ENCODE data around the gene DDX18.
"Not testable (repeated sequence)": the region's sequence is repeated elsewhere in the genome, so short reads cannot be mapped to it uniquely, and the experiment has no call there.

Gene DDX18

GRCh38 chr2:117814417-117815264 lies at the start of gene DDX18:
Gene DDX18 (plus strand): TSS chr2:117814691. CDS start chr2:117814778, 87 bp downstream.
- peak; percentile 98 for DNase-seq

DNA sequence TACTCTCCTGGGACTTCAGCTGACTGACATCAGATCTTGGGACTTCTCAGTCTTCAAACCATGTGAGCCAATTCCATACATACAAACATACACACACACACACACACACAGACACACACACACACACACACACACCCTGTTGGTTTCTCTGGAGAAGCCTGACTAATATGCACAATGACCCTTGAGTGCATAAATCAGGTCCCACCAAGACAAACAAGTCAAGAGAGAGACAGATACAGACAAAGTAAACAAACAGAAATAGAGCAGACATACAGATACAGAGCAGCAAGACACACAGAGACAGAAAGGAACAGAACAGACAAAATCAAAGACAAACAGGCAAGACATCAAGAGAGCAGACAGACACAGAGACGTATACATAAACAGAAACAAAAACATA lies 43.8 kb upstream of the DDX18 start:
- no peak for DNase-seq

- no peak for DNase-seq
Measured at GRCh38 chr2:117771969-117772630, 42.4 kb upstream of the DDX18 start.

GRCh38 chr2:117774716-117775115 lies 39.8 kb upstream of the DDX18 start:
- no peak for DNase-seq

DNA sequence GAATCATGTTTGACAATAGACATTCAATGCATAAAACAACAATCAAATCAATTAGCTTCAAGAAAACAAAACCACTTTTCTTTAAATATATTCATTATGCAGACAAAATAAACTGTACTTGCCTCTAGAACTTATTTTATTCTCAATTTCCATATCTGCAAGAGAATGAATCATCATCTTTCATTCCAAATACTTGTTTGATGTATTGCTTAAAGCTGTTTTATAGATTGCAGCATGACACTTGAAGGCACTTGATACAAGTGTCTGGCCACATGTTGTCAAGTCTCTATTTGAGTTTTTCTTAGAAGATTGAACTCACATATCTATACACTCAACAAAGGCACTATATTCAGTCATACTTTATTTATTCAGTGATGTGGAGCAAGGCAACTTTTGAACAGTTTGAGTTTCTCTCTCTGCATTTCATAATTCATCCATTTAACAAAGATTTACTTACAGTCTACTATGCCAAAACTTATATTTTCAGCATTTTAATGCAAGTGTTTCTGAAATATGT lies 38.7 kb upstream of the DDX18 start:
- no peak for DNase-seq

GRCh38 chr2:117776888-117777287 lies 37.6 kb upstream of the DDX18 start:
- DNase-seq, result no peak

DNA sequence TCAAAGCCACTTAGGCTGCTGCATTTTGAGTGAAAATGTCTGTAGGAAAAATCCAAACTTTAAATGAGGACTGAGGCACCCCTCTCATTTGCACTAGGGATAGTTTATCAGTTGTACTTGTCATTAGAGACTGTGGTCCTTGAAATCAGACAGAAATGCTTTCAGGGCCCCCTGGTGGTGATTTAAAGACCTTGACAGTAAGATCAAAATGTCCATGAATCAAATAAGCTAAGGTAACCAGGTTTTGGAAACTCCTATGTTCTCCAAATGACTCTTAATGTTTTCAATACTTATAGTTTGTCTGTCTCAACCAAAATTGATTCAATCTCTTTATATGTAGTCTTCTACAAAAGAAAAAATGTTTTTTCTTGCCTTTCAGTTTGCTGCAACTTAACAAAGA lies 28.8 kb upstream of the DDX18 start:
- peak; percentile 51 for DNase-seq

DNA sequence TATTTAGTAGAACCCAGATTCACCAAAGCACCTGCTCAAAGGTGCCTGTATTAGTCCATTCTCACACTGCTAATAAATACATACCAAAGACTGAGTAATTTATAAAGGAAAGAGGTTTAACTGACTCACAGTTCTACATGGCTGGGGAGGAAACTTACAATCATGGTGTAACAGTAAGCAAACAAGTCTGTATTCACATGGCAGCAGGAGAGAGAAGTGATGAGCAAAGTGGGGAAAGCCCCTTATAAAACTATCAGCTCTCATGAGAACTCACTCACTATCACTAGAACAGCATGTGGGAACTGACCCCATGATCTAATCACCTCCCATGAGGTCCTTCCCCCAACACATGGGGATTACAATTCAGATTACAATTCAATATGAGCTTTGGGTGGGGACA lies 28.0 kb upstream of the DDX18 start:
- DNase-seq, result no peak

DNA sequence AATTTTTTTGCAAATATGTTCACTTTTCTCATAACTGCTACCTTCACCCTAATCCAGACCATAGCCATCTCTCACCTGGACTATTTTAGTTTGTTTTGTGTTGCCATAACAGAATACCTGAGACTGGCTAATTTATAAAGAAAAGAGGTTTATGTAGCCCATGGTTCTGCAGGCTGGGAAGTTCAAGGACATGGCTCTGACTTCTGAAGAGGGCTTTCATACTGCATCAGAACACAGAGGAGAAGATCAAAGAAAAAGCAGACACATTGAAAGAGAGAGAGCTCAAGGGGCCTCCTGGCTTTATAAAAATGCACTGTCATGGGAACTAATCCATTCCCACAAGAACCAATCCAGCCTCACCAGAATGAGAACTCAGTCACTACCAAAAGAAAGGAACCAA lies 25.0 kb upstream of the DDX18 start:
- no peak for DNase-seq

DNA sequence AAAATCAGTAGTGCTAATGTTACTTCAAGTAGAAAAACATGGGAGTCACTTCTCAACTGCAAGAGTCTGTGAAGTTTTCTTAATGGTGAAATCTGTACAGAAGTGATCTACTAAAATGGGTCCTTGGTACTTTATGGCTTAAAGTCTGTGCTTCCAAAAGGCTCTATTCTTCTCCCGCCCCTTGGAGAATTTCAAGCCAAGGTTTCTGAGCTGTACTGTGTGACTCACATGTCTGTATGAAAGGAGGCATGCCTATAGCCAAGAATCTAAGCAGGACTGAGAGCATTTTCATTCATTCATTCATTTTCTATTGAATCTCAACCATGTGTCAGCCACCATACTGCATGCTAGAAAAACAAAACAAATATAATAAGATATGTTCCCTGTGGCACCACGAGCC lies 19.8 kb upstream of the DDX18 start:
- no peak for DNase-seq

DNA sequence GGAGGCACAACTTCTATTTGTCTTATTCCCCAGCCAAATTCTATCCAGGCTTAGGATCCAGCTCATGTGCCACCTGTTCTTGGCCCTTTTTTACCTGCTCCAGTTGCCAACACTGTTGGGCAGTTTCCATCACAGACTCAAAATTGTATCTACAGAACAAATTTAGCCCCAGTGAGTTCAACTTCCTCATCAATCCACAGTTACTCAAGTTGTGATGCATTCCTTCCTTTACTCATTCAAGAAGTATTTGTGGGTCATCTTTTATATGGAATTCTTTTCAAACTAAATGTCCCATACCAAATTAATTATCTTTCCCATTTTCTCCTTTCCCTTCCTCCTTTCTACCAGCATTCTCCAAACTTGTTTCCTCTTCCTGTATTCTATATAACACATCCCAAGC lies 12.7 kb upstream of the DDX18 start:
- no peak for DNase-seq

- DNase-seq, result not testable (repeated sequence)
Measured at GRCh38 chr2:117803644-117804325, 10.7 kb upstream of the DDX18 start.

GRCh38 chr2:117812443-117812842 lies 2.0 kb upstream of the DDX18 start:
- DNase-seq, result no peak

DNA sequence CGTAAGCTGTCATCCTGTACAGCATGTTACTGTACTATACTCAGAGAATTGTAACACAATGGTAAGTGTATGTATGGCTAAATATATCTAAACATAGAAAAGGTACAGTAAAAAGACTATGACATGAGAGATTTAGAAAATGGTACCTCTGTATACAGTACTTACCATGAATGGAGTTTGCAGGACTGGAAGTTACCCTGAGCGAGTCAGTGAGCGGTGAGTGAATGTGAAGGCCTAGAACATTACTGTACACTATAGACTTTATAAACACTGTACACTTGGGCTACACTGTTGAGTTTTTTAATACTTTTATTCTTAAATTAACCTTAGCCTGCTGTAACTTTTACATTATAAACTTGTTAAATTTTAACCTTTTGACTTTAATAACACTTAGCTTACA lies 1.5 kb downstream of the DDX18 start:
- no peak for DNase-seq

- DNase-seq, result no peak
Measured at GRCh38 chr2:117818921-117819320, 4.4 kb downstream of the DDX18 start.

DNA sequence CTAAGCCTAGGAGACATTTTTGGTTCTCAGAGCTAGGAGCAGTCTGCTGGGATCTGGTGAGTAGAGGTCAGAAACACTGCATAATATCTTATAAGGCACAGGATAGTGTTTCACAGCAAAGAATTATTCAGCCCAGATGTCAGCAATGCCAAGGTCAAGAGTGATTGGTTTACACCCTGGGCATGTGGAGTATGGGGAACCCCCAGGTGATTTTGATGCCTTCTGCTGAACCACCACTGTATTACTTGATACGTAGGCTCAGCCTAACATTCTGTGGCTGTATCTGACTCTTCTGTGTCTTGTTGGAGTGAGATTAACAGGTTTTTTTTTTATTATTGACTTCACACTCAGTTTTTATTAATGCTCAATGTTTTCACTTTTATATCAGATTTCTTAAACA lies 6.0 kb downstream of the DDX18 start:
- DNase-seq, result peak; percentile 10

DNA sequence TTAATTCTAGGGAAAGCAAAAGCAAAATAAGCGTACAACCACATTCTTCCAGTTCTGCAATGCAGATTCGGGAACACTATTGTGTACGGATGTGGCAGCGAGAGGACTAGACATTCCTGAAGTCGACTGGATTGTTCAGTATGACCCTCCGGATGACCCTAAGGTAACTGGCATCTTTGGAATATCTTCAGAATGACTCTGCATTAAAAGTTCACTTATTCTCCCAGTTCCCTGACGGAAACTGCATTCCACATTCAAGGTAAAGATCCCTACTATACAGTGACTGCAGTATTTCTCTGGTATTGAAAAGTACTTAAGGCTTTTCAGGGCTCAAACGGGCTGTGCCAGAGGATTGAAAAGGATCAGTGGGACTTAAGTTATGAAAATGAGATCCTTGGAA lies 10.9 kb downstream of the DDX18 start:
- no peak for DNase-seq

DNA sequence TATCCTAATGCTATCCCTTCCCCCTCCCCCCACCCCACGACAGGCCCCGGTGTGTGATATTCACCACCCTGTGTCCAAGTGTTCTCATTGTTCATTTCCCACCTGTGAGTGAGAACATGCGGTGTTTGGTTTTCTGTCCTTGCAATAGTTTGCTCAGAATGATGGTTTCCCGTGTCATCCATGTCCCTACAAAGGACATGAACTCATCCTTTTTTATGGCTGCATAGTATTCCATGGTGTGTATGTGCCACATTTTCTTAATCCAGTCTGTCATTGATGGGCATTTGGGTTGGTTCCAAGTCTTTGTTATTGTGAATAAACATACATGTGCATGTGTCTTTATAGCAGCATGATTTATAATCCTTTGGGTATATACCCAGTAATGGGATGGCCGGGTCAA lies 13.0 kb downstream of the DDX18 start:
- not testable (repeated sequence) for DNase-seq

GRCh38 chr2:117828870-117829269 lies 14.4 kb downstream of the DDX18 start:
- no peak for DNase-seq

DNA sequence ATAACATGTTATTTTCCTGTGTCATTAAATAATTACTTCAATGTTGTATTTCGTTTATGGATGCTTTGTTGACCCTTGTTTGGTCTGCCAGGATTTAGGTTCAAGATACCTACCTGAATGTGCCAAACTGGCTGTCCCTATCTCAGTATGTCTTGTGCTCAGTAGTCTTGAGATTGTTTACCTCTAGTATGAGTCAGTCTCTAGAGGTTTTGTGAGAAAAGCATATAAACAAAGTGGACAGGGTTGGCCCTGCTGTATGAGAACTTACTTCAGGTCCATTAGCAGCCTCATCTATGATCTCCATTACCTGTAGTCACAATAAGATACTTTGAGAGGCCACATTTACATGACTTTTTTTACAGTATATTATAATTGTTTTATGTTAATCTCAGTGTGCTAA lies 17.8 kb downstream of the DDX18 start:
- no peak for DNase-seq

GRCh38 chr2:117832905-117833613 lies 18.6 kb downstream of the DDX18 start:
- no peak for DNase-seq

- no peak for DNase-seq
Measured at GRCh38 chr2:117833911-117834310, 19.4 kb downstream of the DDX18 start.

DNA sequence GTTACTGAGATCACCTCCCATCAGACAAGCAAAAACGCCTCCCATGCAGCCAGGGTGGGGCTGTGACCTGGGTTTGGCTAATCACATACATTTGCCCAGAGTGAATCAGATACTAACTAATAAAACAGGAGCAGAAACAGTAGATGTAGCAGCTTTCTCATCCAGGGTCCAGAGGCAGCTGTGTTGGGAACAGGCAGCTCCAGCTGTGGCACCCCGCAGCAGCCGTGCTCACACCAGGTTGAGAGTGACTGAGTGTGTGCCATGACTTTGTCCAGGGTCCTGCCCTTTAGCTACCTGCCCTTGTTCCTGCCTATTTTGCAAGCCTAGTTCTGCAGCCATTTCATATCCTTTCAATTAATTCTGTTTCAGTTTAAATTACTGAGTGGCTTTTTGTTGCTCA lies 20.5 kb downstream of the DDX18 start:
- no peak for DNase-seq

Measured in CD4-positive, alpha-beta T cell treated with Interleukin-17A for 1 hour (primary cell).